Left renal pelvis (tissue), 4 donors: ENCODE measurements around the gene LMO2. TPM values are rescaled to one million over a fixed set of nuclear protein-coding genes. Genes with fewer than 3 reads are reported as not detected.
"Not testable (repeated sequence)": the region's sequence is repeated elsewhere in the genome, so short reads cannot be mapped to it uniquely, and the experiment has no call there.

ENCODE experiments used
- DNase-seq, 4 donors: peaks; one replicate each; pipeline ENCODE4 v3.0.0-alpha.2; 2013; ENCODE audit warnings: low read depth in 4 of 4, low spot score in 3 of 4
- polyA plus RNA-seq, 4 donors: library from polyadenylated mRNA; unstranded; fragments of 120-200 nt; gene quantifications; one replicate each; pipeline ENCODE4 v1.2.1, GENCODE V29; 2013; ENCODE audit not compliant: insufficient read length in 4 of 4

The LMO2 gene
- polyA plus RNA-seq, 4 donors: 17.1 to 36.4 (median 29.1) TPM

GRCh38 chr11:33829430-33830141, 62.3 kb downstream of the LMO2 start:
- DNase-seq: peak; percentile 54 to 62 (median 57)

GRCh38 chr11:33828604-33829429, 63.1 kb downstream of the LMO2 start:
- no peak for DNase-seq

DNA sequence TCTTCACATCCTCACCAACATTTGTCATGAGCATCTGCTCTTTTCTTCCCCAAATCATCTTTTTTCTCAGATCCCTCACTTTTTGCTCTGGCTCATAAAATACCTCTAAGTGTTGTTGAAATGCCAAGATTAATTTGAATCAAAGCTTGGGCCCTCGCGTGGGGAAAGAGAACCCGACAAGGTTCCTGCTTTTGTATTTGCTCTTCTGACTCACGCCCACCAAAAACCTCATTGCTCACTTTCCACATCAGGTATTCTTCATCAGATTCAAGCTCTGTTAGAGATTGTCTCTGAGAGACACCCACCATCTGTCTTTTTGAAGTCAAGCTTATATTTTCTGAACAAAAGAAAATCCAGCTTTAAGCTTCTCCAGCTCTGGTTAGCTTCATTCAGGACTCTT, 64.7 kb downstream of the LMO2 start:
- DNase-seq: no peak

DNA sequence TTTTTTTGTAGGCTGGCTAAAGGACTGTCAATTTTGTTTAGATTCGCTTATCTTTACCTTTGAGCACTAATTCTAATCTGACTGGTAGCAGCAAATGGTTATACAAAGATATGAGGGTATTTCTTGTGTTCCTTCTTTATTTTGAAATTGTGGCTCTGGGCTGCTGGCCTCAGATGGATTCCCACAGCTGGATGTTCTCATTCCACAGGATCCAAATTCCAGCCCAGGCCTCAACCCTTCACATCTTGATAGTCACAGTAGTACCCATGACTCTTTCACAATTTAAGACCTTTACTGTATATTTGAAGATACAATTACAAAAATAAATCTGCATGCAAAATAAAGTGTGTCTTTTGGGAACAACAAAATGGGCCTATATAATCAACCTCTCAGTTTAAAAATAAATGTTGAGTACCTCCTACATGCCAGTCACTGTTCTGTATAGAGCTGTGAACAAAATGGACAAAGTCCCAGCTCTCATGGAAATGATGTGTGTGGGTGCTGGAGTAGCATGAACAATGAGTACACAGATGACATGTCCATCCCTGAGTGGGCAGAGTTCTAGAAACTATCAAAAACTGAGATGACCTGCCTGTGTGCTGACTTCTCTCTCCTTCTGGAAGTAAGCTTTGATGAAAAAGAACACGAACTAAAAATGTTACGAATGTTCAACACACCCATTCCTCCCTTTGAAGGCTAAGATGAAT, 65.9 kb downstream of the LMO2 start:
- DNase-seq: no peak

- DNase-seq: not testable (repeated sequence)
These were observed 68.9 kb downstream of the LMO2 start for GRCh38 chr11:33822981-33823380.

GRCh38 chr11:33819278-33820035, 72.4 kb downstream of the LMO2 start:
- DNase-seq: no peak

Other genes with a start within 250 kb of the LMO2 start
- not detected for gene C11orf91, start 191.2 kb downstream of the LMO2 start, polyA plus RNA-seq
- 100 to 1,000 TPM; 219 to 324 (median 279) TPM for gene CD59, start 155.7 kb downstream of the LMO2 start, polyA plus RNA-seq
- 10 to 100 TPM; 46.6 to 66.8 (median 56.4) TPM for gene FBXO3, start 117.6 kb downstream of the LMO2 start, polyA plus RNA-seq
- gene CAPRIN1, start 159.7 kb upstream of the LMO2 start, polyA plus RNA-seq: 100 to 1,000 TPM; 202 to 320 (median 279) TPM
- gene NAT10, start 213.6 kb upstream of the LMO2 start, polyA plus RNA-seq: 10 to 100 TPM; 43.8 to 56.0 (median 51.8) TPM